GM19372 (cell line): ENCODE data around the gene RAB11FIP3.
"Not testable (repeated sequence)": the region's sequence is repeated elsewhere in the genome, so short reads cannot be mapped to it uniquely, and the experiment has no call there.

Source experiments
- ATAC-seq: cut with Tn5 transposase; IDR thresholded peaks from one replicate; pipeline ENCODE4 v1.9.1; 2021; ENCODE audit warnings: mild to moderate bottlenecking, low read depth, moderate library complexity; ENCODE audit not compliant: unreplicated experiment

The RAB11FIP3 gene

DNA sequence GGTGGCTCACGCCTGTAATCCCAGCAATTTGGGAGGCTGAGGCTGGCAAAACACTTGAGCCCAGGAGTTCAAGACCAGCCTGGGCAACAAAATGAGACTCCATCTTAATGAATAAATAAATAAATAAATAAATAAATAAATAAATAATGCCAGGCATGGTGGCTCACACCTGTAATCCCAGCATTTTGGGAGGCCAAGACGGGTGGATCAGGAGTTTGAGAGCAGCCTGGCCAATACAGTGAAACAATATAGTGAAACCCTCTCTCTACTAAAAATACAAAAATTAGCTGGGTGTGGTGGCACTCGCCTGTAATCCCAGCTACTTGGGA lies 10.3 kb upstream of the RAB11FIP3 start:
- not testable (repeated sequence) for ATAC-seq

- not testable (repeated sequence) for ATAC-seq
Measured at GRCh38 chr16:422179-422578, 3.3 kb upstream of the RAB11FIP3 start.

DNA sequence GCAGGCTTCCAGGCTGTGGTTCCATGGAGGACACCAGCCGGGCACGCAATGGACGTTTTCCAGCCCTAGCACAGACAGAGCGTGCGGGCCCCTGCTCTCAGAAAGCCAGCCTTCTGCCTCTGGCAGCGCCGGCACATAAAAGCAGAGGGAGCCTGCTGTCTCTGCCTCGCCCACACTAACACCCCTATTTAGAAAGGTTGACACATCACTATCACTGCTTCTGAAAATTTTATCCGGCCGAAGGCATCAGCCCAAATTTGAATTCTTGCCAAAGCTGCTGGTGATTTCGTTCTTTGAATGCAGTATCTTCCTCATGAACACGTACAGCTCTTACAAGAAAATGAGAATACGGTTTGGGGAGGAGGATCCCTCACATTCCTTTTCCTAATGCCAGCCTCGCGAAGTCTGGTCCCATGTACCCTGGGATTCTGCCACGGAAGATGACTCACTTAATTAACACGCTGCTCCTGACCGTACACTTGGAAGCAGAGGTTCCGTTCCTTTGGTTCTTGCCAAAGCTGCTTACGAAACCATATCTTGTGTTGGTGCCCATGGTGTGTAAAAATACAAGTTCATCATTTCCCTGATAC lies 1.3 kb upstream of the RAB11FIP3 start:
- no peak for ATAC-seq

DNA sequence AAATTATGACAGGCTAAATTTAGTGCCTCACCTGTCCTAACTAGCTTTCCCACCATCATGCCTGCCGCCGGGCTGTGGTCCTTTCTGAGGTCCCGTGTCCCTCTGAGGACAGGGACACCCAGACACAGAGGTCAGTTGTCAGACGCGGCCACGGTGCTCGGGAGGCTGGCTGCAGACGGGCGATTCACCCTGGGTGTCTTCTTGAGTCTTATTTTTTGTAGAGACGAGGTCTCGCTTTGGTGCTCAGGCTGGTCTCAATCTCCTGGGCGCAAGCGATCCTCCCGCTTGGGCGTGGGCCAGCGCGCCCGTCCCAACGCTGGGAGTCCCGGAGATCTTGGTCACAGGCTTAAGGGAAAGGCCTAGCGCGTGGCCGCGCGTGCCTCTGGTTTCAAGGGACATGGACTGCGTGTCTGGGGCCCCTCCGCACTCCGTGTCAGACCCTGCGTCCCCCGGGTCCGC lies 797 bp upstream of the RAB11FIP3 start:
- ATAC-seq: no peak

GRCh38 chr16:425740-426114 lies 278 bp downstream of the RAB11FIP3 start:
- ATAC-seq: peak; percentile 36

DNA sequence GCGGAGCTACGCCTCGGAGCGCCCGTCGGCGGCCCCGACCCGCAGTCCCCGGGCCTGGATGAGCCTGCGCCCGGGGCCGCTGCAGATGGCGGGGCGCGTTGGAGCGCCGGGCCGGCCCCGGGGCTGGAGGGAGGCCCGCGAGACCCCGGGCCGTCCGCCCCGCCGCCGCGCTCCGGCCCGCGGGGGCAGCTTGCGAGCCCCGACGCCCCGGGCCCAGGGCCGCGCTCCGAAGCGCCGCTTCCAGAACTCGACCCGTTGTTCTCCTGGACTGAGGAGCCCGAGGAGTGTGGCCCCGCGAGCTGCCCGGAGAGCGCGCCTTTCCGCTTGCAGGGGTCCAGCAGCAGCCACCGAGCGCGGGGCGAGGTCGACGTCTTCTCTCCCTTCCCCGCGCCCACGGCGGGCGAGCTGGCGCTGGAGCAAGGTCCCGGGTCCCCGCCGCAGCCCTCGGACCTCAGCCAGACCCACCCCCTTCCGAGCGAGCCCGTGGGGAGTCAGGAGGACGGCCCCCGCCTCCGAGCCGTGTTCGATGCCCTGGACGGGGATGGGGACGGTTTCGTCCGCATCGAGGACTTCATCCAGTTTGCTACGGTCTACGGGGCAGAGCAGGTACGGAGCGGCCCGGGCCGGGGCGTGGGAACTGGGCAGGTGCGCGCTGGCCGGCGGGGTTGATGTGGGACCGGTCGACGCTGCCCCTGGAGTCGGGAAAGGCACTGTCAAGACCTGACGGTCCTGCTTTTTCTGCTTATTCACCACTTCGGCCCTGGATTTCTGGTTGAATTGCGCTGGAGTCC lies 861 bp downstream of the RAB11FIP3 start:
- no peak for ATAC-seq

GRCh38 chr16:426906-427249 lies 1.4 kb downstream of the RAB11FIP3 start:
- ATAC-seq: no peak

GRCh38 chr16:427250-427649 lies 1.8 kb downstream of the RAB11FIP3 start:
- ATAC-seq: no peak

DNA sequence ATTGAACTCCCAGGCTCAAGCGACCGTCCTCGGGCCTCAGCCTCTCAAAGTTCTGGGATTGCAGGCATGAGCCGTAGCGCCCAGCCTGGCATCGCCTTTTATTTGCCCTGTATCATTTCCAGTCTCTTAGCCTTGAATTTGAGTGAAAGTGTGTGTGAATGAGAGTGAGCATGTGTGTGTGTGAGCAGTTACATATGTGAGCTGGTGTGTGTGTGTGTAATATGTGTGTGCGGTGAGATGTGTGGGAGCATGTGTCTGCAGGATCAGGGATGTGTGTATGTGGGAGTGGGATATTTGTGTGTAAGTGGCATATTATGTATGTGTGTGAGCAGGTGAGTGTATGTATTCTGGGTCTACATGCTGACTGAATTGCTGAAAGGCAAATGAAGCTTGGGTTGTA lies 5.5 kb downstream of the RAB11FIP3 start:
- no peak for ATAC-seq

DNA sequence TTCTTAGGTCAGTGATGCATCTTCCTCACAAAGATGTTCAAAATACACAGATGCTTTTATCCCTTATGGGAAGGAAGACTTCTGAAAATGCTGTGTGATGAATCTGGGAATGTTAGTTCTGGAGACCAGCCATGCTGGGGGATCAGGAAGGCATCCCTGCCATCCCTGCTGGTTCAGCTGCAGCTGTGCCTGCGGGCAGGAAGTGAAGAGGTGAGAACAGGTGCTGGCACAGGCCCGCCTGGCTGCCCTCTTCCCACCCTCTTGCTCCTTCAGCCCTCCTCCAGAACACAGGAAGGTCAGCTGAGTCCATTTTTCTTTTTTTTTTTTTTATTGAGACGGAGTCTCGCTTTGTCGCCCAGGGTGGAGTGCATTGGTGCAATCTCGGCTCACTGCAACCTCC lies 15.2 kb downstream of the RAB11FIP3 start:
- ATAC-seq: no peak

DNA sequence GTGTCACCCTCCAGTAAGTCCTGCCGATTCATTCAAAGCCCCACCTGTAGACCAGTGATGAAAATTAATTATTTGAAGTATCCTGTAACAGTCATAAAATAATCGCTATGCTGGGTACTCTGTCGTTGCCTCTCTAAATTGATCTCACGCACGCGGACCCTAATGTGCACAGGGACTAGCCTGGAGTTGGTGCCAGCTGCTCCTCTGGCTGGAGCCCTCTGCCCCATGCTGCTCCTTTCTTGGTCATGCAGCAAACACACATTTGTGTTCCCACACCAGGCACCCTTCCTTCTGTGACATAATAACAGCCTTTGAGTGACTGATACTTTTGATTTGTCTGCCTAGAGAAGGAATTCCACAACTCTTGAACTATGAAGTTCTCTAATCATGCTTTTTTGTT lies 16.0 kb downstream of the RAB11FIP3 start:
- ATAC-seq: no peak

- no peak for ATAC-seq
Measured at GRCh38 chr16:442976-443375, 17.5 kb downstream of the RAB11FIP3 start.

DNA sequence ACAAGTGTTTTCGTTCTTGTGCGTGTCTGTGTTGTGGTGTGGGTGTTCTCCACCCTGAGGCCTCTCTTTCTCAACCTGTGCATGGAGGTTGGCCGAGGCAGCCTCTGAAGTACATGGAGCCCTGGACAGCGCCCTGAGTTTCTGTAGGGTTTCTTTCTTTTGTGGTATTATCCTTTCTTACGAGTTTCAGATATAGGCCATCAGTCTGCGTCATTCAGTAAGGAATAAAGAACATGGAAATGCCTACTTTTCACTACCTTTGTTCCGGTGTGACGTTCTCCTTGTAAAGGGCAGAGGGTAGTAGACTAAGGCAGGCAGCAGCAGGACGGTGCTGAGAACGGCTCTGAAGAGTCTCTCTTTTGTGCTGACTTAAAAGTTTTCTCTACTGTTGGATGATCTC lies 18.6 kb downstream of the RAB11FIP3 start:
- ATAC-seq: no peak

GRCh38 chr16:445566-445965 lies 20.1 kb downstream of the RAB11FIP3 start:
- no peak for ATAC-seq

GRCh38 chr16:450385-450784 lies 24.9 kb downstream of the RAB11FIP3 start:
- ATAC-seq: no peak

- no peak for ATAC-seq
Measured at GRCh38 chr16:450785-451512, 25.5 kb downstream of the RAB11FIP3 start.

- ATAC-seq: no peak
Measured at GRCh38 chr16:454397-454940, 29.0 kb downstream of the RAB11FIP3 start.

GRCh38 chr16:455453-455852 lies 30.0 kb downstream of the RAB11FIP3 start:
- ATAC-seq: no peak

- no peak for ATAC-seq
Measured at GRCh38 chr16:456891-457483, 31.5 kb downstream of the RAB11FIP3 start.

GRCh38 chr16:457732-458400 lies 32.4 kb downstream of the RAB11FIP3 start:
- no peak for ATAC-seq

DNA sequence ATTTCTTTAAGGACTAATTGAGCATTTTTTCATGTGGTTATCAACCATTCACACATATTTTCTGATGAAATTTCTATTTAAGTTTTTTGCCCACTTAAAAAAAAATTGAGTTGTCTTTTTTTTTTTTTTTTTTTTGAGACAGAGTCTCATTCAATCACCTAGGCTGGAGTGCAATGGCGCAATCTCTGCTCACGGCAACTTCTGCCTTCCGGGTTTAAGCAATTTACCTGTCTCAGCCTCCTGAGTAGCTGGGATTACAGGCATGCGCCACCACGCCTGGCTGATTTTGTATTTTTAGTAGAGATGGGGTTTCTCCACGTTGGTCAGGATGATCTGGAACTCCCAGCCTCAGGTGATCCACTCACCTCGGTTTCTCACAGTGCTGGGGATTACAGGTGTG lies 34.3 kb downstream of the RAB11FIP3 start:
- no peak for ATAC-seq
